MCF 10A (cell line): ENCODE measurements around the gene PCDHGB2. TPM values are rescaled to one million over a fixed set of nuclear protein-coding genes. Genes with fewer than 3 reads are reported as not detected.
A peak's percentile ranks its signal among the peaks of the same experiment; 100 is the strongest.

Experiments
- BruUV-seq: library from RNA; stranded (reverse); fragments of 400-500 nt; replicated peaks from 2 replicates; lab custom pipeline; 2021; lab: Mats Ljungman, UMichigan
- CTCF ChIA-PET: fragments of 300-600 bp; sonication (Branson Sonifier 250); formaldehyde crosslinking; extraction: SDS; loops from one replicate; lab custom pipeline; 2021; ENCODE audit warnings: antibody characterized with exemption, inconsistent platforms; lab: Yijun Ruan, JAX
- POLR2A ChIA-PET: fragments of 300-600, 350-650 bp; sonication (Branson Sonifier 250); formaldehyde crosslinking; extraction: SDS; loops from one replicate; lab custom pipeline; 2020; ENCODE audit warnings: antibody characterized with exemption, inconsistent platforms; lab: Yijun Ruan, JAX
- DNase-seq: peaks from one replicate; pipeline ENCODE4 v3.0.0-alpha.2; 2018; ENCODE audit not compliant: unreplicated experiment
- H3K27ac Mint-ChIP-seq: one replicate; pipeline ENCODE4 v1.8.0; 2022; ENCODE audit warnings: mild to moderate bottlenecking, low read depth, mixed read lengths; ENCODE audit not compliant: unreplicated experiment
- H3K27me3 Mint-ChIP-seq: one replicate; pipeline ENCODE4 v1.8.0; 2022; ENCODE audit warnings: mixed read lengths; ENCODE audit not compliant: insufficient read depth, unreplicated experiment
- H3K36me3 Mint-ChIP-seq: one replicate; pipeline ENCODE4 v1.8.0; 2022; ENCODE audit warnings: mild to moderate bottlenecking, moderate library complexity, mixed read lengths; ENCODE audit not compliant: insufficient read depth, unreplicated experiment
- H3K4me1 Mint-ChIP-seq: one replicate; pipeline ENCODE4 v1.8.0; 2022; ENCODE audit warnings: mixed read lengths; ENCODE audit not compliant: insufficient read depth, unreplicated experiment
- H3K4me3 Mint-ChIP-seq: one replicate; pipeline ENCODE4 v1.8.0; 2022; ENCODE audit warnings: mild to moderate bottlenecking, moderate library complexity, mixed read lengths; ENCODE audit not compliant: unreplicated experiment
- H3K9me3 Mint-ChIP-seq: one replicate; pipeline ENCODE4 v1.8.0; 2022; ENCODE audit warnings: mixed read lengths; ENCODE audit not compliant: unreplicated experiment
- intact Hi-C: fragments of 100-400 bp; cut with micrococcal nuclease; formaldehyde crosslinking; loops from 2 replicates; pipeline ENCODE4 v1.14.1; 2022
- total RNA-seq: library from RNA; stranded (reverse); gene quantifications from 2 replicates; pipeline ENCODE4 v1.2.3, GENCODE V29; 2022
- TF ChIP-seq, protein P1 (sequence below): fragments of 200-600 bp; IDR thresholded peaks from one replicate; pipeline ENCODE4 v1.8.0; 2022; ENCODE audit warnings: antibody characterized with exemption, mild to moderate bottlenecking; ENCODE audit not compliant: unreplicated experiment

PCDHGB2 gene
- total RNA-seq, 1 experiment from 2014 or later, result 0.61 TPM

DNA sequence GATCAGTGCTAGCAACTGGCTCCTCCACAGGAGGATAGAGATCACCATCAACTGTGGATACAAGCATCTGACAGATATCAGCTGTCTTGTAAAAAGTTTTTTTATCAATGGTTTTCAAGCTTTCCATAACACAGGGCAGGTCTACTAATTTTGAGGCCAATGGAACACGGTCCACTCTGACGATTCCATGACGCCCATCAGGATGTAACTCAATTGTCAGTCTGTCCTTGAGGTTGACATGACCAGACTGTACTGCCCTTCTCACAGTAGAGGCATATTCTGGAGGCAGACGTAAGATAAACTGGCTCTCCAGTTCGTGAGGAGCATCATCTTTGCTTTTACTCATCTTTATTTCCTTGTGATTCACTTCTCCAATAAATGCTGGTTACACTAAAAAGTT lies 40.1 kb upstream of the PCDHGB2 start:
- Mint-ChIP-seq H3K4me3 (peak overlapping the region; percentile 99), H3K27ac (peak overlapping the region; percentile 100), H3K27me3 (no peaks in the 10 kb centered on the region), H3K9me3 (peaks cover 40% of the 10 kb centered on the region), H3K36me3 (peaks cover 63% of the 10 kb centered on the region), H3K4me1 (peaks cover 14% of the 10 kb centered on the region)
- no TSS peak for BruUV-seq
- intact Hi-C loops, result loop anchor here (1.0 kb wide), 2 partner anchors 205 to 241 kb away; no protein-coding TSS in a partner anchor
- ChIA-PET POLR2A (interaction anchor here (0.8 to 5.0 kb wide), 33 partner anchors 8 to 317 kb away, joined by 3 to 60 read pairs (median 5); partner anchors contain the start of genes DIAPH1, HDAC3, PCDHB14 and PCDHB15), CTCF (interaction anchor here (0.6 to 4.8 kb wide), 56 partner anchors 8 to 1471 kb away, joined by 3 to 56 read pairs (median 6); partner anchors contain the start of genes PCDHB10, PCDHB11, PCDHB13 and PCDHB14)
- TF ChIP-seq, protein P1, sequence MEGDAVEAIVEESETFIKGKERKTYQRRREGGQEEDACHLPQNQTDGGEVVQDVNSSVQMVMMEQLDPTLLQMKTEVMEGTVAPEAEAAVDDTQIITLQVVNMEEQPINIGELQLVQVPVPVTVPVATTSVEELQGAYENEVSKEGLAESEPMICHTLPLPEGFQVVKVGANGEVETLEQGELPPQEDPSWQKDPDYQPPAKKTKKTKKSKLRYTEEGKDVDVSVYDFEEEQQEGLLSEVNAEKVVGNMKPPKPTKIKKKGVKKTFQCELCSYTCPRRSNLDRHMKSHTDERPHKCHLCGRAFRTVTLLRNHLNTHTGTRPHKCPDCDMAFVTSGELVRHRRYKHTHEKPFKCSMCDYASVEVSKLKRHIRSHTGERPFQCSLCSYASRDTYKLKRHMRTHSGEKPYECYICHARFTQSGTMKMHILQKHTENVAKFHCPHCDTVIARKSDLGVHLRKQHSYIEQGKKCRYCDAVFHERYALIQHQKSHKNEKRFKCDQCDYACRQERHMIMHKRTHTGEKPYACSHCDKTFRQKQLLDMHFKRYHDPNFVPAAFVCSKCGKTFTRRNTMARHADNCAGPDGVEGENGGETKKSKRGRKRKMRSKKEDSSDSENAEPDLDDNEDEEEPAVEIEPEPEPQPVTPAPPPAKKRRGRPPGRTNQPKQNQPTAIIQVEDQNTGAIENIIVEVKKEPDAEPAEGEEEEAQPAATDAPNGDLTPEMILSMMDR, result no peak
- no peak for DNase-seq

DNA sequence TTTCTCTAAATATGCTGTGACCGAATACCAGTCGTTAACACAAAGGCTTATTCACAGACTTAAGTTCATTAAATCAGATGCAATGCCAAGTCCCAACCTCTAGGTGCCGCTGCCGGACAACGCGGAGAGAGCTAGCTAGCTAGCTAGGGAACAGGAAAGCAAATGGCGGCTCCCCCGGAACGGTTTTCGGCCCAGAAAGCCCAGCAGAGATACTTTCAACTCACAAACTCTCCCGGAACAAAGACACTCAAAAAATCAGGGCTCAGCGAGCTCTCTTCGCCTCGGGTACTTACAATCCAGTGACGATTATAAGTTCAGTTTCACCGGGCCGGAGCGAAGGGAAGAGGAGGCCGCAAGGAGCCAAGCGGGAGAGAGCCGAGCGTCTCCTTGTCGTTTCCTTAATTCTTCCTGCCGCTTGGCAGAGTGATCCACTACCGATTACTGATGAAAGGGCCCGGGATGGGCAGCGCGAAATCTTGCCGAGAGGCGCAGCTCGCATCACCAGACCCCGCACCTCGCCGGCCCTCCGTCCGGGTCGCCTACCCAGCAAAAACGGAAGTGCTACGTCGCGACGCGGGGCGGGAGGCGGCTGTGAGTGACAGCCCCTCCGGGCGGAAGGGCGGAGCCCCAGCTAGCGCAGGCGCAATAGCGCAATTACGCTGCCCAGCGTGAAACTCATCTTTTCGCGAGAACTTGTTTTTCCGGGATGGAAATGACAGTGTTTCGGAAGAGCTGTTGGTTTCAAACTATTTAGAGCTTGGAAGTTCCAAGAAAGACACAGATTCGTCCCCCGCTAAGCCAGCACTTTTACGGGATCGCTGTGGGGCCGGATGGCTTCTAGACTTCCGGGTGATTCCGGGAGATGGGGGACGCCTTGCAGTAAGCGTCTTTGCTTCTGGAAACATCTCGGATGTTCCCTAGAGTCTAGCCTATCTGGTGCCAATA lies 39.3 kb upstream of the PCDHGB2 start, which contains the start of gene TAF7:
TAF7 (minus strand) TSS at position 560 of the 945 bp plus-strand sequence. CDS start 740 bp downstream, outside the sequence.
- Mint-ChIP-seq H3K4me1 (peaks cover 14% of the 10 kb centered on the region), H3K27ac (peak within 1 kb of the TSS; percentile 100), H3K9me3 (peaks cover 37% of the 10 kb centered on the region), H3K36me3 (peaks cover 55% of the 10 kb centered on the region), H3K27me3 (no peaks in the 10 kb centered on the region), H3K4me3 (peak within 1 kb of the TSS; percentile 99)
- POLR2A ChIA-PET, result interaction anchor here (0.6 to 5.0 kb wide), 46 partner anchors 9 to 620 kb away, joined by 3 to 60 read pairs (median 4); partner anchors contain the start of genes DIAPH1, HDAC3, PCDHB10 and PCDHB11
- peak; percentile 95 for DNase-seq
- intact Hi-C loops, result loop anchor here (1.0 kb wide), 2 partner anchors 204 to 240 kb away; no protein-coding TSS in a partner anchor
- TF ChIP-seq, protein P1, result peak; percentile 90
- CTCF ChIA-PET, result interaction anchor here (0.6 to 4.8 kb wide), 71 partner anchors 9 to 1470 kb away, joined by 3 to 56 read pairs (median 4); partner anchors contain the start of genes DIAPH1, PCDHB10, PCDHB11 and PCDHB13
- BruUV-seq, result TSS peak; percentile 65

DNA sequence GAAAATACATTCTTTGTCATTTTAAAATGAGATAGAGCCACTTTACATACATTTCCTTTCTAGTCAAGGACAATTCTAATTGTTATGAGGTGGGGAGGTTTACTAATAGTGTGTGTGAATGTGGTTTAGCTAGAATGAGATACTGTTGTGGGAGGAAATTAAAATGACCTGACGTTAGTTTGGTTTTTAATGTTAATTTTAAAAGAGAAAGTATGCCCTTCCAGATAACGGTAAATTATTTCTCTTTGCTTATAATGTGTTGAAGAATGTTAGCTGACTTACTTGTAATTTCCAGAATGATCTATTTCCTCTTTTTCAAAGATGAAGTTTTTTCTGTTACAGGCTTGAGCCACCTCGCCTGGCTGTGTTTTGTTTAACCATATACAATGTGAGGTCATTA lies 37.5 kb upstream of the PCDHGB2 start:
- Mint-ChIP-seq H3K27me3 (no peaks in the 10 kb centered on the region), H3K27ac (no peak overlapping the region), H3K4me3 (peak overlapping the region; percentile 99), H3K36me3 (peaks cover 37% of the 10 kb centered on the region), H3K4me1 (peaks cover 14% of the 10 kb centered on the region), H3K9me3 (peaks cover 38% of the 10 kb centered on the region)
- intact Hi-C loops, result no loop called here
- DNase-seq, result no peak
- CTCF ChIA-PET, result interaction anchor here (0.6 to 1.4 kb wide), 9 partner anchors 8 to 821 kb away, joined by 3 to 4 read pairs (median 3); partner anchors contain the start of genes PCDHGA1 and PCDHGA5
- POLR2A ChIA-PET, result interaction anchor here (0.6 to 5.0 kb wide), 3 partner anchors 61 to 616 kb away, joined by 3 to 60 read pairs (median 3); no protein-coding TSS in a partner anchor
- BruUV-seq, result no TSS peak
- TF ChIP-seq, protein P1, result no peak
